IPS-NIHi11 (cell line): Measurements from ENCODE around the gene REG4.
"Not testable (repeated sequence)": the region's sequence is repeated elsewhere in the genome, so short reads cannot be mapped to it uniquely, and the experiment has no call there.

Experiments
- DNase-seq: peaks from one replicate; pipeline ENCODE4 v3.0.0; 2012; ENCODE audit warnings: mixed read lengths, low spot score

REG4 gene

DNA sequence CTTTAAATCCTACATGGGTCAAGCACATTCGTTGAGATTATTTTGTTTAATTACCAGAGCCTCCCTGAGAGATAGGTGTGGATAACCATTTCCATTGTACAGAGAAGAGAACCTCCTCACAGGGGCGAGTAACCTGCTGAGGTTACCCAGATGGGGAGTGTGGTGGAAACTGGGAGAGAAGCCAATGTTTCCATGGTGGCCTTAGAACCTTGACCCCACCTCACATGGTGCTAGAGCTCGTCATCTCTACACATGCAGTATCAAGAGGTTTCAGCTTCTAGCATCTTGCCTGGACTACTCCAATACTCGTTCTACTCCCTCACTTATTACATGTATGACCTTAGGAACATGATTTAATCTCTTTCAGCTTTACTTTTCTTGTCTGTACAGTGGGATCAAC is 4.8 kb downstream of the REG4 start:
- no peak for DNase-seq

DNA sequence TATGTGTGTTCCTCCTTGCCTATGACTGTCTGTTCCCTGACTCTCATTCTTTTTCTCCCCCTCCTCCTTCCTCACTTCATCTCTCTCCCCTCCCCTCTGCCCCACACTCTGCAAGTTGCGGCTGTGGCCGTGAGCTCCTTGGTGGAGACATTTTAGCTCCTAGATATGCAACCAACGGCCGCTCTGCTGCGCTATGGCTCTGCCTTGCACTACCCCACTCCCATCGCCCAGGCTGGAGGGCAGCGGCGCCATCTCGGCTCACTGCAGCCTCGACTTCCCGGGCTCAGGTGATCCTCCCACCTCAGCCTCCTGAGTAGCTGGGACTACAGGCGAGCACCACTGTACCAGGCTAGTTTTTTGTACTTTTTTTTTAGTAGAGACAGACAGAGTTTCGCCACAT is 5.5 kb downstream of the REG4 start:
- no peak for DNase-seq

DNA sequence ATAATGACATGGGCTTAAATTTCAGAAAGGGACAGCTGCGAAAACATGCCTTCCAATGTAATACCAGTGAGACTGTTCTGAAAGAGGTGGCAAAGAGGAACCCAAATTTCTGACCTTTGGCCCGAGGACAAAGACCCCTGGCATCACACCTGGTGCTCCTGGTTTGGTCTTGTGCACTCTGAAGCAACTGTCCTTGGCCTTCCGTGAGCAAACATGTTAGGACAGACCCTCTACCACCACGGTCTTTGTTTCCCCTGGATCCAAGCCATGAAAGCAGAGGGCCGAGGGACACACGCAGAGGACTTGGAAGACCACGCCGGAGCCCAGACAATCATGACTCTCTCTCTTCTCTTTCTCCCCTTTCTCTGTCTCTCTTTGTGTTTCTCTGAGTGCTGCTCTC is 6.0 kb downstream of the REG4 start:
- DNase-seq, result no peak

DNA sequence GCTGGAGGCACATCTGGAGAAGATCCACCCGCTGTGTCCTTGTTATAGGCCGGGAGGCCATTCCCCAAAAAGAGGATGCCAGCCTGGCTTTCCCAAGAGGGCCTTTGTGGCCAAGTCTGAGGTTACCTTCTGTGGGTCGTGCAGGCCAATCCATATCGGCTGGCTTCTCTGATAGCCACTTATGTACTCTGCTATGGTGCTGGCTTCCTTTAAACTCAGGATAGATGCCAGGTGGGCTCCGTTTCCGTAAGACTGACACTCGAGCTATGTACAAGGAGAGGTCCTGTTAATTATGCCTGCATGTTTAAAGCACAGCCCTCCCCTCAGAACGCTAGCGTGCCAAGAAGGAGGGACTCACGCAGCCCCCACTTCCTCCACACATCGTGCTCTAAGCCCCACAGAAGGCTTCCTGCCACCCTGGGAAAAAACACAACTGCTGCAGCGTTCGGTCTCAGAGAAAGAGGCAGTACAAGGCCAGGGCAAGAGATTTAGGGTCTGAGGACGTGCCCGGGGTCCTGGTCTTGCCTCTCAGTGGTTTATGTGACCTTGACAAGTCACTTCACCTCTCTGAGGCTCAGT is 11.6 kb downstream of the REG4 start:
- no peak for DNase-seq

DNA sequence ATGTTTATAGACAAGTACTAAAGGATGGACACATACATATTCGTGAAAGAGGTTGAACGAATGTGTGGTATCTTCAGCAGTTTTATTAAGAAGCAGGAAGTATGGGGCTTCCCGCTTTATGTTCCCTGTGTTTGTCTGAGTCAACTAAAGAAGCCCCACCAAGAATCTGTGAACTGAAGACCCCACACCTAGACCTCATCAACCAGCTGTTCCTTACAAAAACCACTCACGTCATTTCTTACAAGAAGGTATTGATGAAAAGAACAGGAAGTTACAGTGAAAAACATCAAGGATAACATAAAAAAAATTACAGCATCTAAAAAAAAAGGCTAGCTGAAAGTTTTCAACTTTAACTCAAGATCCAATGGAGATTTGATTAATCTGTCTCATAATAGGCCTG is 12.3 kb downstream of the REG4 start:
- no peak for DNase-seq

DNA sequence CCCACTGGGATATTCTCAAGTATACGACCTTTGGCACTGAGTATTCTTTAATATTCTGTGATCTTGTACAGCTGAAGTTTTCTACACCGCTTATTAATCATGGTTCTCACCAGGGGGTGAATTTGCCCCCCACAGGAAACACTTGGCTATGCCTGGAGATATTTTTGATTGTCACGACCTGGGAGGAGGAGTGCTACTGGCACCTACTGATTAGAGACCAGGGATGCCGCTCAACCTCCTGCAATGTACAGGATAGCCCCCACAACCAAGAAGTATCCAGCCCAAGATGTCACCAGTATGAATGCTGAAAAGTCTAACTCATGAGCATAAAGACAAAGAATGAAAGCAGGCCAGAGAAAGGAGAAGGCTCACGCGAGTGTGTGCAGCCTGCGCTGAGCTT is 13.7 kb downstream of the REG4 start:
- DNase-seq, result no peak

DNA sequence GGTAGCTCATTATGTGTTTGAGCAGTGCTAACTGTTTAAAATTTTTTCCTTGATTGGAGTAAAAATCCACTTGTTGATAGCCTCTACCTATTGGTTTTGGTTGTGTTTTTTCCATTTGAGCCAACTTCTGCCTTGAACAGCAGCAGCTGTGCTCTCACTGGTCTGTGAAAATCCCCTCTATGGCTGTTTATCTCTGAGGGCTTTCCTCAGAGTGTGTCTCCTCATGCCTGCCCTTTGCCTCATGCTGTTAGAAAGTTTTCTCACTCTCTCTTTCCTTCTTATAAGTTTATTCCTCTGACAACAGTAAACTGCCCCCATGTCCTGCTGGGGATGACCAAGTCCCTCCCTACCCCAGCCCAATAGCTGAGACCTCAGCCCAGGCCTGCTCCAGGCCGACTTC is 14.1 kb downstream of the REG4 start:
- no peak for DNase-seq

DNA sequence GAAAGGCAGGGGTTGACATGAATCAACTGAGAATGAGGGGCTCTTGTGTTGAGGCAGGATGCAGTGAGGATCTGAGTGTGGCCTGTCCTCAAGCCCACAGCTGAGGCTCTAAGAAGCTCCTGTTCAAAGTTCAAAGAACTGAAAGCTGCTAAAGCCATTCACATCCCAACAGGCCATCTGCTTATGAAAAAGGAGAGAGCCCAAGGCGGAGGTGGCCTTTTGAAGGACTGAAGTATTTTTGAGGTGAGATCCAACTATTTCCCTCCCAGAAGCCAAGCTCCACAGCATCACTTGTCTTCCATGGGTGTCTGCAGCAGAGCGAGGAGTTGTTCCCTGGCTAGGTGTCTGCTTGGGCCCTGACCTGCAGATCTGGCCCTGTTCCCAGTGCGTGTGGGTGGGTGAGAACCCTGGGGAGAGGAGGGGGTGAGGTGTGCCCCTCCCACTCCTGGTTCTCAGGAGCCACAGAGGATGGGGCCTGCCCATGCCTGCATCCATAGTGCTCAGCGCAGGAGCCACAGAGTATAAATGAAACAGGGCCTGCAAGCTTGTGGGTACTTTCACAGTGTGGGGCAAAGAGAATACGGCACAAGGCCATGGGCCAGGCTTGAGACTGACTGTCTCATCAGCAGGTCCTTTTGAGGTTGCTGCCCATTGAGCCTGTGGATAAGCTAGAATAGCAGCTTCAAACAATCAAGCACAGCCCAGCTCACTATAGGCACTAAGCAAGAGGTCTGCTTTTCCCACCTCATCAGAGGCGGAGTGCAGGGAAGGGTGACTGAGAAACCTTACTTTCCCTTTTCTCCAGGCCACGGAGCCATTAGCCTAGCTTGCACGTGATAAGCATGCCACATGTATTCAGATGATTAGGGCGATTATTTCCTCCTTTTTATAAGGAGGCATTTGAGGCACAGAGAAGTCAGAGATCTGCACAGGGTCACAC is 15.7 kb downstream of the REG4 start:
- DNase-seq, result peak; percentile 25

DNA sequence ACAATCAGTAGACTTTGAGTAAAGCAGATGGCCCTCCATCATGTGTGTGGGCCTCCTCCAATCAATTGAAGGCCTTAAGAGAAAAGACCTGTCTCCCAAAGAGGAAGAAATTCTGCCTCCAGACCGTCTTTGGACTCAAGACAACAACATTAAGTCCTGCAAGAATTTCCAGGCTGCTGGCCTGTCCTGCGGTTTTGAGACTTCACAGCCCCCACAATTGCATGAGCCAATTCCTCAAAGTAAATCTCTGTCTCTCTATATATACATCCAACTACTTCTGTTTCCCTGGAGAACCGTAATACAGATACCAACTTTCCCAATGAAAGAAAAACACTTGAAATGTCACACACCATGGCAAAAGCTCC is 16.4 kb downstream of the REG4 start:
- DNase-seq, result no peak

DNA sequence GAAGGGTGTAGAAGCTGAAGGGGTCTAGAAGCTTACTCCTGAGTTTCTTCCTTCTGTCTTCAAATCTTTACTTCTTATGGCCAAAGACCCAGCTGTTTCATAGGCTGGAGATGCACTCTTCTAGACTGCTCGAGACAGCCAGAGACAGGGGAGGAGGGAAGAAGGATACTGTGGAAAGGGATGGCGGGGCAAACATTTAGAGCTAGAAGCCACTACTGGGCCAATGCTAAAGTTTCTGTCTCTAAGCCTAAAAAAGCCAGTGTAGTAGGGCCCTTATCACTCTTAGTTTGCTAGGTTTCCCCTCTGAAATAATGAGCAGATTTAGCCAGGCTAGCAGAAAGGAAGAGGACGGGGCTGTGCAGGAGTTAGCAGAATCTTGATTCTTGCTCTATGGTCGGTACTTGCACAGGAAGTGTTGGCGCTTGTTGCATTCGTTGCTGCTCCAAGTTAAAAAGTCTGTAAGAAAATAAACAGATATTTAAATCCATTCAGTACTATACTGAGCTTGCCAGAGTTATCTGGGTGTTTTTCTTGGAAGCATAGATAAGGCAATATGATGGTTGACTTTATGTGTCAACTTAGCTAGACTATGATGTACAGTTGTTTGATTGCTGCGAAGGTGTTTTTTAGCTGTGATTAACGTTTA is 16.9 kb downstream of the REG4 start:
- DNase-seq, result no peak

DNA sequence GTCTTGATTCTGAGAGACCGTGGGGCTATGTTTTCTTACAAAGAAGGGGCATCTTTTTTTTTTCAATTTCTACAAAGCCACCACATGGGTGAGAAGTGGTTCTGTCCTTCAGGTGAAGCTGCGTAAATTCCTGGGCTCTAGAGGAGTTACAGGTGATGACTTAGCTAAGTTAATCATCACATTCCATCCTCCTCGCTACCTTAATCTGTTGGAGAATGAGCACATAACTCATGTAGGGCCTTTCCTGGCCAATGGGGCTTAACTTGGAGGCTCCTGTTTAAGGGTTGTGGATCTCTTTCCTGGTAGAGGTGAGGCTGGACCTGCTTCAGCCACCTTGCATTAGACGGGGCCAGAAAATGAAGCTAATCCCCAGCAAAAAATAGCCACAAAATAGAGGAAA is 19.9 kb downstream of the REG4 start:
- DNase-seq, result no peak

DNA sequence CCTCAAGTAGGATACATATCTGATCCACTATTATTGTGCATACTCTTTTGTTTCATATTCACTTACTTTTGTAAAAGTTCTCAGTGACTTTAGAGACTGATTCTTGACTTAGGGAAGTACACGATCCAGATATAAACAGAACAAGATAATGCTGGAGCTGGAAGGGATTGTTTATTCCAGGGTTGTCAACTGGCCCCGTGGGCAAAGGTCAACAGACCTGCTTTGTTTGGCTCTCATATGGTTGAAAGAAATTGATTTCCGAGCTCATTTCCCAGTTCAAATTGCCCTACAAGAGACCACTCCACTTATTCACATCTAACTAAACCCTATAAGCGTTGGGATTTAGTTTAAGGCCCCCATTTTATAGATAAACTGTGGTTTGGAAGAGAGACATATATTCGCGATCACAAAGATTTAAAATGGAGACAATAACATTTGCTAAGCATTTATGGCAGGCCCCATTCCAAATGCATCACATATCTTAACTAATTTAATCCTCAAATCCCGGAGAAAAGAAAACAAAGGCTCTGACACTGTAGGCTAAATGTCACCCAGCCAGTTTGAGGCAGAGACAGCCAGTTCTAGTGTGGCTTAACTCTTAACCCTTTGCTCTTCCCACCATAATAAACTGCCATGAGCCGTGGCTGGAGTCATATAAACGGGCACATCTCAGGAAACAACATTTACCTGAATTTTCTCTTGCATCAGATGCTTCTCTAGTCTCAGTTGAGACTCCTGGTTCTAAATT is 20.6 kb downstream of the REG4 start:
- no peak for DNase-seq

DNA sequence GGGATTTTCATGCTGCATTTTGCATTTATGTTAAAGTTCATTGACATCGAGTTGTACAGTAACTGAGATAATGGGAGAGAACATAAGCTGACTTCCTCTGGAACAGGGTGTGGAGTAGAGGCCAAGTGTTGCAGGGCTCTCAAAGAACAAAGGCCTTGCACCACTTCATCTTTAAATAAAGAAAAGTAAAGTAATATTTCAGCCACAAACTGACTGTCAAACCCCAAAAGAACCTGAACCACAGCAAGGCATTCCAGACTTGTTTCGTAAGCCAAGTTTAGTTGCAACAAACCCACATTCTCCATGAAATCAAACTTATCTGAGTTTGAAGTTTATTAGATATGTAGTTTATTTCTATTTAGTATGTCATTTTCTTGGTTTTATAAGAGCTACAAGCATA is 23.5 kb downstream of the REG4 start:
- no peak for DNase-seq

DNA sequence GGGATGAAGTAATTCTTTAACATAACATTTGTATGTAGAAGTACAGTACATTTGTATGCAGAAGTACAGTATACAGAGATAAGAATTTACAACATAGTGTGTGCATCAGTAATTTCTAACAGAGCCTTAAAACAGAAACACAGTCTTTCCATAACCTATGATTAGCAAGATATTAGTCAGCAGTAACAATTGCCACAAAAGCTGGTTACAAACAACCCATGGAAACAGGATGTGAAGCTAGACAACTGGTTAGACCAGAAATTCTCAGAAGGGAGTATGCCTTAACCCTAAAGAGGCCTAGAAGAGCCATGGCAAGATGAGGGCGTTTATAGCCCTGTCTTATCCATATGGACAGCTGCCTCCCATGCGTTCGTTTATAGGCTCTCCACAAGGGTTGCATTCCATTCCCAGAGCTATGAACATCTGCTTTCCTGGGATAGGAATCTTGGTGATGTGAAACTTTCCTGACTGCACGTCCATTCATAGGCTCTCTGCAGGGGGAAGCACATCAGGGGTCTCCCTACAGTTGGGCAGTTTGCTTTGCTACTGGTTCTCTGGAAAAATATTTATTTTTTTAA is 24.7 kb downstream of the REG4 start:
- DNase-seq, result not testable (repeated sequence)

DNA sequence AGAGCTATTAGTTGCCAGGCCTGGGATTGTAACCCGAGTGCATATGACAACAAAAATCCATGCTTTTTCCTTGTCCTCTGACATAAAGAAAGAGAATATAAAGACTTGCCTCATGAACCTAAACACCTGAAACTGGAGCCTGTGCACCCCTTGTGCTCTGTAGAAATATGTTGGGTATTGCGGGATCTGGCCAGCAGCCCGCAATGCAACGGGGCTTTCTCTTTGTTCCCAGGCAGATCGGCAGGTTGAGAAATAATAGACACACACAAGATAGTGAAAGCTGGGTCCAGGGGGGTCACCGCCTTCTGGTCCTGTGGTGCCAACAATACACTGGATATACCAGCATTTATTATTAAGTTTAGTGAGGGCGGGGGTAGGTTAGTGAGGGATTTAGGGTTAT is 25.2 kb downstream of the REG4 start:
- not testable (repeated sequence) for DNase-seq

DNA sequence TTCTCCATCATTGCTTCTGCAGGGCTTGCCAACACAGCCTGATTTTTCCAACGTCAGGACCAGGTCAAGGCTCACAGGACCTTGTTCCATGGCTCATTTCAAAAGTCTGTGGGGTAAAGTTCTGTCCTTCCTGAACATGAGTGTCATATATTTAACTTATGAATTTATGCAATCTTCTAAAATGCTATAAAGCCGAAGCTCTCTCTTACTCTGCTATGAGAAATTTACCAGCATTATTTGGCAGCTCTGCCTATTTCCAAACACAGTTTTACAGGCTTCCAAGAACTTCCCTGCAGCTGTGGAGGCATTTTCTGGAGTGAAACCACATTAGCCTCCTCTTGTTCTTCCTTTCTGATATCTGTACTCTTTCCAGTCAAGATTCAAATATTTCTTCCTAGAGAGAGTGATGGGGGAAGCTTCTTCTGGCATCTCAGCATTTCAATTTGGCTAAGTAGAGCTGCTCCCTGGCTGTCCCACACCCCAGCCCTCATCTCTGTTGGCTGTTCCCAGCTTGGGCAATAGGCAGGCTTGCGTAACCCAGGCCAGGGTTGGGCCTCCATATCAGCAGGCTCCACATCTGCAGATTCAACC is 27.0 kb downstream of the REG4 start:
- no peak for DNase-seq

DNA sequence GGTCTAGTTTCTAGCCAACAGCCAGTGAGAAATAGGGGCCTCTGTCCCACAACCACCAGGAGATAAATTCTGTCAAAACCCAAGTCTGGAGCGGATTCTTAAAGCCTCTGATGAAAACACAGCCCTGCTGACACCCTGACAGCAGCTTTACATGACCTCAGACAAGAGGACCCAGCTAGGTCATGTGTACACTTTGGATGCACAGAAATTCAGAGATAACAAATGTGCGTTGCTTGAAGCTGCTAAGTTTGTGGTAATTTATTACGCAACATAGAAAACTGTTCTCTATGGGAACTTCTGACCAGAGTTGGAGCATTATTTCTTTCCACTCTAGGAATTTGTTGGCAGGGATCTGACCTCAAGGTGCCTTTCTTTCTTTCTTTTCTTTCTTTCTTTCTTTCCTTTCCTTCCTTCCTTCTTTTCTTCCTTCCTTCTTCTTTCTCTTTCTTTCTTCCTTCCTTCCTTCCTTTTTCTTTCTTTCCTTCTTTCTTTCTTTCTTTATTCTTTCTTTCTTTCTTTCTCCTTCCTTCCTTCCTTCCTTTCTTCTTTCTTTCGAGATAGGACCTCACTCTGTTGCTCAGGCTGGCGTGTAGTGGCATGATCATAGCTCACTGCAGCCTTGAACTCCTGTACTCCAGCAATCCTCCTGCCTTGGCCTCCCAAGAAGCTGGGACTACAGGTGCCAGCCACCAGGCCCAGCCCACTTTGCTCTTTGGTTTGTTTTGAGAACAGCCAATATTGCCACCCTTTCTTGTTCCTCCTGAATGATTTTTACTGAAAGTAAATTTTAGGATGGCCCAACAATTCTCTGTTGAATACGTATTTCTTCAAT is 27.7 kb downstream of the REG4 start:
- no peak for DNase-seq

DNA sequence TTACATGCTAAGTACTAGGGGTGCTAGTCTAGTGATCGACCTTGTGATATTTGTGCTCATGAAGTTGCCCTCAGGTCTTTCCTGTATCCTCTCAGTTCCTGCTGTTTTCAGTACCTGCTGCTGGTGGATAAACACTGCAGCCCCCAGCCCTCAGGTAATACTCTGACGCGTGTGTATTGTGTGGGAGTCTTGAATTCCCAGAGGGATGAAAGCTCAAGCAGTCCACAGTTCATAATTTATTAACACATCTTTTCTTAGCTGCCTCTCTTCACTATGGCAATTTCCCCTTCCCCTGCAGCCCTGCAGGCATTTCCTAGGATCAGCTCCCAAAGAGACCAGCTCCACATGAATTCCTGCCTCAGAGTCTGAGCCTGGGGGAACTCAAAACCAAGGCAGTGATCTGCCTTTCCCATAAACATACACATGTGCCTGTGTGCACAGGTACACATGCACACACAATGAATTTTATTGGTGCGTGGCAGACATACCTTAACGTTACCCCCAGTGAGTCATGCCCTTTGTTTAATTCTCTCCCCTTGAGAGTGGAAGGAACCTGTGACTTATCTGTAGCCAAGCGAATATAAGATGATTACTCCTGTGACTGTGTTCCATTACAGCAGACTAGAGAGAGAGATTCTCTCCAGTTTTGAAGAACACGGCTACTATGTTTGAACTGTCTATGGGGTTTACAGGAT is 28.5 kb downstream of the REG4 start:
- no peak for DNase-seq

DNA sequence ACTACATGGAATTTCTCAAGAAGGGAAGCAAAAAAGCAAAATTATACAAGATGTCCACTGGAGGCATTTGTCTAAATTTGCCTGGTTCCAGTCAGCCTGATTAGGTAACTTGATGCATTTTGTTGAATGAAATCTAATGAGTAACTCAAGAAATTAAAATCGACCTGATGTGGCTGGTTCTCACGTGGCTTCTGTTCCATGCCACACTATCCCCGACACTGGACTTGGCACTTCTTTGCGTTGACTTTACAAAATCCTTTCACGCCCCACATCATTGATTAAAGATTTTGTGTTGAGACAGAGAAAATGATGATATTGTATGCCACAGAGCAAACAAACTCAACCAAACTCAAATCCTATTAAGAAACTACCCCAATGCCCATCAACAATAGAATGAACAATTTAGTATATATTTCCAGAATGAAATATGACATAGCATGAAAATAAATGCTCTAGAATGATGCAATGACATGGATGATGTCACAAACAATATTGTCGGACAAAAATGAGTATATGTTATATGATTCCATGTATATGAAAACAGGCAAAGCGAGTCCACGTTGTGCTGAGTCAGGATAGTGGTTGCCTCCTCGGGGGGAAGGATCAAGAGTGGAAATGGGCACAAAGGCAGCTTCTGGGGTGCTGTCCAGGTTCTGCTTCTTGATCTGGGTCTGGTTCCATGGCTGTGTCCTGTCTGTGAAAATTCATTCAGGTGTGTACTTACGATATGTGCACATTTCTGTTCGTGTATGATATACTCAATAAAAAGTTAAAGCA is 29.6 kb downstream of the REG4 start:
- DNase-seq, result no peak
